HG03196 (cell line): ENCODE results near the gene AKR7A2.

ENCODE experiments used
- ATAC-seq: cut with Tn5 transposase; IDR thresholded peaks from one replicate; pipeline ENCODE4 v1.9.1; 2021; ENCODE audit not compliant: unreplicated experiment

AKR7A2 gene

DNA sequence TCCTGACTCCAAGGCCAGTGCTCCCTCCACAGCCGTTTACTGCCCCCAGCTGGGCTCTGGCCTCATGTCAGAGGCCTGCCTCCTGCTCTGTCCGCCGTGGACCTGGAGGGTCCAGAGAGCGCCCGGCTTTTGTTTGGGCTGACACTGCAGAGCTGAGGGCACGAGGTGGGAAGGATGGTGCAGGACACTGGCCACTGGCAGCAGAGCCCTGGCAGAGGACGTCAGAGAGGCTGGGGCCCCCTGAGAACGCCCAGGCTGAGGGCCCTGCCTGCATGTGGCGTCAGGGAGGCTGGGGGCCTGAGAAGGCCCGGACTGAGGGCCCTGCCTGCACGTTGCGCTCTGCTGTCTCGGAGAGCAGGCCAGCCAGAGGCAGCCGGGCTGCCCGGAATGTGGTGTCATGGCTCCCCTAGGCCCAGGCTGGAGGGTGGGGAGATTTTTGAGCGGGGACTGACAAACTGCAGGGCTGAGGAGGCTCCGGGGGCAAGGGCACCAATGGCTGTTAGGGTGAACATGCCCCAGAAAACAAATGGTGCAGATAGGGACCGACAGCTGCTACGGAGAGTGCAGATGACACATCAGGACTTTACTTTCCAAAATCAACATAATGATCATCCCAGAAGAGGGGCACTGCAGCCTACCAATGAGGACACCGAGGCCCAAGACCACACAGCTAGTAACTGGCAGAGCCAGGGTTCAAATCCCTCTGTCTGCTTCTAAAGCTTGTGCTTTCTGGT, 31.8 kb upstream of the AKR7A2 start:
- no peak for ATAC-seq

DNA sequence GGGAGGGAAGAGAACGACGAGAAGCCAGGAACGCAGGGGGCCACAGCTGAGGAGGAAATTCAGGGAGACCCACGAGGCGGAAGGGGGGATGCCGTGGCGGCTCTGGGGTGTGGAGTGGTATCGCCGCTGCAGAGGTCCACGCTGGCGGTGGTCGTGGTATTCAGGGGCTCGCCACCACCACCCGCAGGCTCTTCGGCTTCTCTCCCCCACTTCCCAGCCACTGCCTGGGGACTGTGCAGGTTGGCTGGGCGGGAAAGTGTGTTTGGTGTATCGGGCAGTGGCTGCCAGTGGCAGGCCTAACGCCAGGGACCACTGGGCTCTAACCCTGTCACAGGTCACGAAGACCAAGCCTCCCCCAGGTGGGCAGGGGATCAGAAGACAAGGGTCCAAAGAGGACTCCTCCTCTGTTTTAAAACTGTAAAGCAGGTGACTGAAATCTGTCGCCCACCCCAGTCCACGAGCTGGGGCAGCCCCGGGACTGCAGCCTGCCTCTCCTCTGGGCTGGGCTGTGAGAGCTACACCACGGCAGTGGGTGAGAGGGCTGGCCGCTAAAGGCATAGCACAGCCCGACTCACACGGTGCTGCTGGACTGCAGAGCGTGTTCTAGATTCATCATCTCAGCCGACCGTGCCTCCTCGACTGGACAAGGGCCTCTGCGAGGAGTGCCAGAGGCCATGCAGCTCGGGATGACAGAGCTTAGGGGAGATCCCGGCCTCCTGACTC, 31.1 kb upstream of the AKR7A2 start:
- no peak for ATAC-seq

DNA sequence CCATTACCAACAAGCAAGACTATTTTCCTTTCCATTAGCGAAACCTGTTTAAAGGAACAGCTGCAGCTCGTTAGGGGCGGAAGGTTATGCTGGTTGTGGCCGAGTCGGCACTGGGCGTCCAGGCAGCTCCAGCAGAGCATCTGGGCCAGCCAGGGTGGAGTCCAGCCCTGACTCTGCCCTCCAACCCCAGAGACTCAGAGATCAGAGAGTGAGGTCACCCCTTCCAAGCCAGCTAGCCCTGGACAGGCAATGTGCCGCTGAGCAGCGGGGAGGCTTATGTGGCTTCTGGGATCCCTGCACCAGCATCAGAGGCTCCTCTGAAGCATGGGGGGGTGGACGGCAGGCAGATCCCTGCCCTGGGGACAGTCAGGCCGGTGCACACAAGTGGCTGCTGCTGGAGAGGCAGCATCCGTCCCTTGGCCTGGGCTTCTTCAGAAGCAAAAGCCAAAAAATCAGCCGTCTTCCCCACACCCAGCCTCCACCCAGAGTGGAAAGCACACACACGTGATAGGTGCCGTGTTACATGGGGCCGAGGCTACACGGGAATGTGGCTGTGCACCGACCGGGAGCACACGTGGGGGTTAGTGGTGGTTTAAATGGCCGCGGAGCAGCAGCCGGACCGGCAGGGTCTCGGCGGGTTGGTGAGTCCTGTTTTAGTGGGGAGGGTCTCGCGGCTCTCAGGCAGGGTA, 30.3 kb upstream of the AKR7A2 start:
- no peak for ATAC-seq

DNA sequence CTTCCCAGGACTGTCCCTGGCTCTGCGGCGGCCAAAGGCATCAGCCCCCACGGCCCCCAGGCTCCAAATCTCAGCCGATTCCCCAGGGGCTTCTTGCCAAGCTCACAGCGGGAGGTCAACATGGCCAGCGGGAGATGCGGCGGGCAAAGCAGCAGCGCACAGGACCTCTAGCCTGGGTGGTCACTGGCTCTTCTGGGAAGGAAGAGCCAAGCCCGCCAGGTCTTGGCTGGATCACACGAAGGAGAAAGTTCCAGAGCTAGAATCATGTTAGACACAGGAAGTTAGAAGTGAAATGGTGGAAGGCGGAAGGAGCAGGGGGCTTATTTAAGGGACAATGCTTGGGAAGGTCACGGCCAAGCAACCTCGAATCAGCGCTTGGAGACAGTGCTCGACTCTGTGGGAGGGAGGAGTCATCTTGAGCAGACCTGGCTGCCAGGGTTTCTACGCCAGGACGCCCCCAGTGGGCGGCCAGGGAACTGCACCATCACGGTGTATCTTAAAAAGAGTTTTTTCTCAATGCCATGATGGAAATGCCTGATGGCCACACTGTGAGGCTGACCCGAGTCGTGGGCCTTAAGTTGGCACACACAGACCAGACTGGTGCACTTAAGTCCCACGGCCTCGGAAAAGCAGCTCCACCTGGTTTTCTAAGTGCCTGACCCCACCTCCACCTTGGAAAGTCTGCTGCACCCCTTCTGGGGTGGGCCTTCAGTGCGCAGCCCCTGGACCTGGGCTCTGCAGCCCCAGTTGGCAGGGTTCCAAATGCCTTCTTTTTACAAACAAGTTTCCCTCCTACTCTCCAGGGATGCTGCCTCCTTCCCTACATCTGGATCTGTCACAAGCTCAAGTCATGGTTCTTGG, 29.5 kb upstream of the AKR7A2 start:
- no peak for ATAC-seq

DNA sequence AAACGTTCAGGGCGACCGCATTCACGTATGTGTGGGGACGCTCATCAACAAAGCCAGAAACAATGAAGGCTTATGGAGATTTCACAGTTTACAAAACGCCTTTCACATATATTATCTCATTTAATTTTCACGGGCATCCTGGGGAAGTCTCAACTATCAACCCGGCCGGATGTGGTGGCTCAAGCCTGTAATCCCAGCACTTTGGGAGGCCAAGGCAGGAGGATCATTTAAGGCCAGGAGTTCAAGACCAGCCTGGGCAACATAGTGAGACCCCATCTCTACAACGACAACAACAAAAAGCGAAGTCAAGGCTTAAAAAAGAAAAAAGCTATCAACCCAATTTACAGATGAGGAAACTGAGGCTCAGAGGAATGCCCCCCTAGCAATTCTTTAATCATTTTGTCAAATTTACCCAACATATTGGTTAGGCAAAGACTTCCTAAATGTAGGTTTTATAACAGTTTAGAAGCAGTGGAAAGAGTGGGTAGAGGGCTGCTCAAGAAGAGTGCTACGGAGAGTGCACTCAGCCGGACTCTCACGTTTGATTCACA, 28.5 kb upstream of the AKR7A2 start:
- ATAC-seq, result no peak

DNA sequence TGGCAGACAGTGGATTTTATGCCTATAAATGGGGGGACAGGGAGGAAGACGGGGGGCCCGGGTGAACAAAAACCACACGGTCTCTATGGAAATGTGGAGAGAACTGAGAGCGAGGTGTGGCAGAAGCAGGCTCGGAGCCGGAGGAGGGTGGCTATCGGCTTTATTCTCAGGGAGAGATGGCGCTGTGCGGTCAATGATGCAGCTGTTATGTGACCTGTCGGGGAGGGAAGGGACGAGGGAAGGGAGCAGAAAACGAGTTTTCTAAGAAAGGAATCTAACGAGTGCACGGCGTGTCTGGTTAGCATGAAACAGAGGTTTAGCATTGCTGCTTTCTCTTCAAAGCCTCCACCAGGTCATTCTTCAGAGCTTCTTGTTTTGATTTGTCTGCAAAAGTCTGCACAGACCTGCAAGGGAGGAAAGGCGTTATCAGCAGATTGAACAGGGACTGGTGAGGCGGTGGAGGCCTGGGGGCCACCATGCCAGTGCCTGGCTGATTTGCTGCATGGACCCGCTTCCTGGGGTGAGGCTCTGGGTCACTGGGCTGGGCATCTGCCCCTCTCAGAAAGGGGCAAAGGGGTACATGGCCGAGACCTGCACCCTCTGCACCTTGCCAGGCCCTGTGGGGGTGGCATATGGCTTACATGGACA, 27.4 kb upstream of the AKR7A2 start:
- ATAC-seq, result no peak

DNA sequence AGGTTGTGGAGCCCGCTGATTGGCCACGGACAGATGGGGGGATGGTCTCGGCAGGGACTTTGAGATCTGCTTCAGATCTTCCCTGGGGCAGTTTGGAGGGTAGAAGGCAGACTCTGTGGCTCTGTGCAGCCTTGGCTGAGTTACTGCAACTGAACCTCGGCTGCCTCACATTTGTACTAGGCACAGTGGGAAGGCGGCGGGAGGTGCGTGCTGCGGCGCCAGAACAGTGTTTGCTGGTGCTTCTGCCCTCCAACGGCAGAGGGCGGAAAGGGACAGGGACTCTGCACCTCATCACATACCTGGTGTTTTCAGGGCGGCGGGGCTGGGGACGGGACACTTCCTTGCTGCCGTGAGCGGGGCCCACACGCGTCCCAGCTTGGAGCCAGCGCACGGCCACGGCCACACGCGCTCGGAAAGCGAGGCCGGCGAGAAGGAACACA, 26.4 kb upstream of the AKR7A2 start:
- ATAC-seq, result no peak

DNA sequence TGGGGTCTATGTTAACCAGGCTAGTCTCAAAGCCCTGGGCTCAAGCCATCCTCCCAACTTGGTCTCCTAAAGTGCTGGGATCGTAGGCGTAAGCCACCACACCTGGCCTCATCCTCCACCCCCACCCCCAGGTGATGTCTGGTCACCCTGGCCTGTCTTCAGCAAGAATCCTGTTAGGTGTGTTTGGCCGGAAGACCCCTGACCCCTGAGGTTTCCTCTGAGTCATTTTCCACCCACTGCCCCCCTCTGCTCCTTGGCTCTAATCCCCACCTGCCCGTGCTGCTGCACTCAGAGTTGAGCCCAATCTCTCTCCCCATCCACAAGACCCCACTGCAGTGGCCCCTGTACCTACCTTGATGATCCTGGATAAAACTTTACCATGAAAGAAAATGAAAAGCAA, 25.3 kb upstream of the AKR7A2 start:
- no peak for ATAC-seq

DNA sequence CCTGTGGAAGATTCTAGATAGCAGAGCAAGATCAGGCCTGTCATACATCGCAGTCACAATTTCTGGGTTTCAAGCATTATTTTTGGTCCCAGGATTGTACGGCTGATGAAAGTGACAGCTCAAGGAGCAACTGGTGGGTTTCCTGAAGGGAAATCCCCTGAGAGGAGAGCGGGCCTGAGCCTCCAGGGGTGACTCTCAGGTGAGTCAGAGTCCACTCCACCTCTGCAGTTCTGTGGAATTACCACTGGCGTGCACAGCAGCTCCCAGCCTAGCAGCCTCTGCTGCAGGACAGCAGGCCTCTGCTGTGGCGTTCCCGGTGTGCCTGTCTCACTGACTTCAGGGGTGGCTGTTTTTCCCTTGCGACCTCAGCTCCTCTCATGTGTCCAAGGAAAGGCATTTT, 24.6 kb upstream of the AKR7A2 start:
- no peak for ATAC-seq

DNA sequence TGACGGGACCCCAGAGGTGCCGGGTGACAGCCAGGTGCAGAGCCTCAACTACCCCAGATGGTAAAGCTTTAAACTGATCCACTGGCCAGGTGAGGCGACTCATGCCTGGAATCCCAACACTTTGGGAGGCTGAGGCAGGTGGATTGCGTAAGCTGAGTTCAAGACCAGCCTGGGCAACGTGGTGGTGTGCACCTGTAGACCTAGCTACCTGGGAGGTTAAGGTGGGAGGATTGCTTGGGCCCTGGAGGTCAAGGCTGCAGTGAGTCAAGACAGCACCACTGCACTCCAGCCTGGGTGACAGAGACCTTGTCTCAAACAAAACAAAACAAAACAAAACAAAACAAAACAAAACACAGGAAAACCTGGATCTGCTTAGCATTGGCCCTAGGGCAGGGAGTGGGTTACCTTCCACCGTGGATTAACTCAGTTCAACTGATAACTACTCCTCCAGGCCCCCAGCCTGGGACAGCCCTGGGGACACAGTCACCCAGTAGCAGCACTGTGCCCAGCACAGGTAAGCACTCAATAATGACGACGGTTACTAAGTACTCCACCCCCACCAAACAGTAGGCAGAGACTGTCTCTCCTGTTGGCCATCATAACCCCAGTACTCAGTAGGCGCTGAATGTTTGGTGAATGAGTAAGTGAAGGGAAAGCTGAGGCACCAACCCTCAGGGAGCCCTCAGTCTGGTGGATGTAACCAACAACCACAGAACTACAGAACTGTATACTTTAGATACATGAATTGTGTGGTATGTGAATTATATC, 21.8 kb upstream of the AKR7A2 start:
- ATAC-seq, result no peak

DNA sequence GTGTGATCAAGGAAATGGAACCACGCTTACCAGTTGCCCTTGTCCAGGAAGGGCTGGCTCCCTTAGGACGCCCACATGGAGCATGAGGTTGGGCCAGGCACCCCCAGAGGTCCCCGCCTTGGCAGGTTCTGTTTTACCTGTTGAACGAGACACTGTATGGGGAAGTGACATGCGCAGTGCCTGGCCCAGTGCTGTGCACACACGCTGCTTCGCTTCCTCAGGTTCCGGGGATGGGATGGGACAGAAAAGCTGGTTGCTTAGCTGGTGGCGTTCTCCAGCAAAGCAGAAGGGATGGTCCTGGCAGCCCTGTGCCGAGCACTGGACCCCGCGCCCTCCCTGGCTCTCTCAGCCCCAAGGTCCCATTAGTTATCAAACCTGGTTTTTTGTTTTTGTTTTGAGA, 20.9 kb upstream of the AKR7A2 start:
- ATAC-seq, result no peak

DNA sequence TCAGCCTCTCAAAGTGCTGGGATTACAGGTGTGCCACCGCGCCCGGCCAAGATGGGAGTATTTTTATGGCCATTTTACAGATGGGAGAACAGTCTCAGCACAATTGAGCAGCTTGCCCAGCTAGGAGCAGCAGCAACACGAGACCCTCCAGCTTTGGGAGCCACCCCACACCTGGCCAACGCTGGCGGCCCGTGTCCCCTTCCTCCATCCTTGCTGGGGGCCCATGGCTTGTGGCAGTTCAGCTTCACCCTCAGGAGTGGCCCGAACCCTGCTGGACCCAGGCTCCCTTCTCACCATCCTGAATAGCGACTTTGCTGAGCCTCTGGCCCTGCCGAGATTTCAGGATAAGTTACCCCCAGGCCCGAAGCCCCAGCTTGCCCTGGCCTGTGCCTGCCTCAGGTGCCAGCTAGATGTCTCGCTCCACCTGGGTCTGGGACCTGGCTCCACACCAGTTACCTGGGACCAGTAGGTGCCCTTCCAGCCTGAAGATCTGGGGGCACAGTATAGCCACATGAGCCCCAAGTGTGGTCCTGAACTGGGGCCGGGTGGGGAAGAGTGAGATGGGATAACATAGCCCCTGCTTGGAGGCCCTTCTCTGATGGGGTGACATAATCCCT, 19.4 kb upstream of the AKR7A2 start:
- ATAC-seq, result no peak

DNA sequence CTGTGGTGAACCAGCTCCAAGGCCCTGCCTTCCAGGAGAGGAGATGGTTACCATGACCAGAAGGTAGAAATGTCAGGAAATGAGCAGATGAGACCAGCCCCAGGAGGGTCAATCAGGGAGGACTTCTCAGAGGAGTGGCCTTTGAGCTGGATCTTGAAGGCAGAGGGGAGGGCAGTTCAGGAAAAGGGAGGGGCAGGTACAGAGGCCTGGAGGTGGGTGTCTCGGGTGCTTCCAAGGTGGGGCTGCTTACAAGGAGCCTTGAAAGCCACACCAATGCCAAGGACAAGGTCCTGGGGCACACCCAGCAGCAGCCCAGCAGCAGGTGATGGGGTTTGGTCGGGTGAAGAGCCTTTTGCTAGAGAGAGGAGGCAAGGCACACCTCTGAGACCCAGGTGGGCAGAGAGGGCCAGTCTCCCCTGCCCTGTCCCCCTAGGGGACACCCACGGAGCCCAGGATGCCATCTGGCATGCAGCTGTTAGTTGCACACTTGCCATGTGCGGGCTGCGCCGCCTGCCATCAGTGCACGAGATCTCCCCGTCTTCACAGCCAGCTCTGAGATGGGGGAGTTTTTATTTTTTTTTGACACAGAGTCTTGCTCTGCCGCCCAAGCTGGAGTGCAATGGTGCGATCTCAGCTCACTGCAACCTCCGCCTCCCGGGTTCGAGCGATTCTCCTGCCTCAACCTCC, 18.6 kb upstream of the AKR7A2 start:
- ATAC-seq, result no peak

DNA sequence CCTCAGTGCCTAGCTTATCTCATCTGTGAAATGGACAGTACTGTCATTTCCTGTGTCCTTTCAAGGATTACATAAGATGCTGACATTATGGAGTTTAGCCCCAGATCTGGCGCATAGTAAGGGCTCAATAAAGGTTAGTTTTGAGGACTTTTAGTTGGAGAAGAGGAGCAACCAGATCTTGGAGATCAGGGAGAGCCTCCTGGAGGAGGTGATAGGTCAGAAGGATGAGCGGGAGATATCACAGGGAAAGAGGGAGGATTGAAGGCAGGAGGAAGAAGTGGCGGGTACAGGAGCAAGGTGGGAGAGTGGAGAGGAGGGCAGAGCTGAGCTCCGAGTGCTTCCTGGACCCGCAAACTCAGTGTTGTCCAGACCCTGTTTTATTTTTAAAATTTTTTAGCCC, 17.7 kb upstream of the AKR7A2 start:
- ATAC-seq, result no peak

DNA sequence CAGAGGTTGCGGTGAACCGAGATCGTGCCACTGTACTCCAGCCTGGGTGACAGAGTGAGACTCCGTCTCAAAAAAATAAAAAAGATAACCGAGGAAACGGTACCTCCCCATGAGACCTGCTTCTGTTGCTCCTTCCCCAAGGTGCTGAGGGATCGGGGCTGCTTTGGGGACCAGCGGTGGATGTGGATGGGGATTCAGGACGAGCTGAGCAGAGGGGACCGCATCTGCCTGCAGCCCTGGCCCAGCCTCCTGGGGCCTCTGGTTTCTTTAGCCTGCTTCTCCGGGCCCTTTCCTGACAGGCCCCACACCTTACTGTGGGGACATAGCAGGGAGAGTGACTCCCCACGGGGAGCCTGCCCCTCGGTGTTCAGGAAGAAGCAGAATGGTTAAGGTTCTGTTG, 17.2 kb upstream of the AKR7A2 start:
- ATAC-seq, result no peak

DNA sequence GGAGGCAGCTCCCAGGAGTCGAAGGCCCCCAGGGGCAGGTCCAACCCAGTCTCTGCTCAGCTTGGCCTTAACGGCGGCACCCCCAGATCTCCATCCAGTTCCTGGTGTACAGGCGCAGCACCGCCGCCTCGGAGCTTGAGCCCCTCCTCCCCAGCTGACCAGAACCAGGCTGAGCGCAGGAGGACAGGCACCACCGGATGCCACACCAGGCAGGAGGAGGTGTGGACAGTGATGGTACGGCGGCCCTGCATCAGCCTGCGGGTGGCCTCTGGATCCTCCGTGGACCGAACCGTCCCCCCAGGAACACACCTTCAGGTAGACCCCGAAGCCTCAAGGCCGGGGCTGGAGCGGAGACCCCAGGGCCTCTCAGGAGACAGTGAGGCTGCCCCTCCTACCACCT, 16.5 kb upstream of the AKR7A2 start:
- no peak for ATAC-seq

DNA sequence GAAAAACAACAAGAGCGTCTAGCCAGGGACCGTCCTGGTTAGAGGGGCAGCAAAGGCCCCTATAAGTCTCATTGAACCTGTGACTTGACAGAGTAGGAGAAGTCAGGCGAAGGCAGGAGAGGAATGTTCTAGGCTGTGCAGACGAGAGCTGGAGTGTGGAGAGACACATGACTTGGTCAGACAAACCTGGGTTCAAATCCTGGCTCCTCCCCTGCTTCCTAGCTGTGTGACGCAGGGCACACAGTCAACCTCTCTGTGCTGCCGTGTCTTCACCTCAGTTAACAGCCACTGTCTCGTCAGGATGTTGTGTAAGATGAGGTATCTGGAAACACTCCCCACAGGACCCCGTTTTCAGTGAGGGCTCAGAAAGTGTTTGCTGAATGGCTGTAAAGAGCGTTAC, 15.8 kb upstream of the AKR7A2 start:
- no peak for ATAC-seq

DNA sequence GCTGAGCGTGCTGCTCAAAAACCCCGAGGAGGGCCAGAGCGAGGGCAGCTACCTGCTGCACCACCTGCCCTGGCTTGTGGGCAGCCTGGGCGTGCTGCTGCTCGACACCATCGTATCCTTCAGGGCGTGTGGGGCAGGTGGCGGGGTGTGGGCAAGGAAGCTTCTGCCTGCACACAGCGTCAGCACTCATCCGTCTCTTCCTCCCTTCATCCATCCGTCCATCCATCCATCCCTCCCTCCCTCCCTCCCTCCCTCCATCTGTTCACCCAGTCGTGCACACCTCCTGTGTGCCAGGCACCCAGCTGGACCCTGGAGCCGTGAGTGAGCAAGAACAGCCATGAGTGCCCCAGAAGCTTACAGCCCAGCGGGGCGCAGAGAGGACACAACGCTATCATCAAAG, 15.4 kb upstream of the AKR7A2 start:
- no peak for ATAC-seq

DNA sequence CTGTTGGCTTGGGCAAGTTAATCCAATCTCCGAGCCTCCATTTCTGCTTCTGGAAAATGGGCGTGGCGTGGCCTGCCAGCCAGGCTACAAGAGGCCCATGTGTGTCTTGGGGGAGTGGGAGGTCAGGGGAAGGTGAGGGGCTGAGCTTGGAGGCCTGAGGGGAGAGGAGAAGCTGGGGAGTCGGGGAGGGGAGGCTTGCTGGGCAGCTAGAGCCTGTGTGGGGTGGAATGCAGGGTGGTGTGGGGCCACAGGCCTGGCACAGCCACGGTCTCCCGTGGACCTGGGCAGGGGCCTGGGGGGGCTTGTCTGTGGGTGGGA, 14.8 kb upstream of the AKR7A2 start:
- no peak for ATAC-seq
